ENCODE data around the gene CENATAC. TPM values are rescaled to one million over a fixed set of nuclear protein-coding genes. Genes with fewer than 3 reads are reported as not detected.
A peak's percentile ranks its signal among the peaks of the same experiment; 100 is the strongest.

Gene CENATAC
- total and polyA plus RNA-seq, 4 donors, result 6.0 to 33.6 (median 13.2) TPM

DNA sequence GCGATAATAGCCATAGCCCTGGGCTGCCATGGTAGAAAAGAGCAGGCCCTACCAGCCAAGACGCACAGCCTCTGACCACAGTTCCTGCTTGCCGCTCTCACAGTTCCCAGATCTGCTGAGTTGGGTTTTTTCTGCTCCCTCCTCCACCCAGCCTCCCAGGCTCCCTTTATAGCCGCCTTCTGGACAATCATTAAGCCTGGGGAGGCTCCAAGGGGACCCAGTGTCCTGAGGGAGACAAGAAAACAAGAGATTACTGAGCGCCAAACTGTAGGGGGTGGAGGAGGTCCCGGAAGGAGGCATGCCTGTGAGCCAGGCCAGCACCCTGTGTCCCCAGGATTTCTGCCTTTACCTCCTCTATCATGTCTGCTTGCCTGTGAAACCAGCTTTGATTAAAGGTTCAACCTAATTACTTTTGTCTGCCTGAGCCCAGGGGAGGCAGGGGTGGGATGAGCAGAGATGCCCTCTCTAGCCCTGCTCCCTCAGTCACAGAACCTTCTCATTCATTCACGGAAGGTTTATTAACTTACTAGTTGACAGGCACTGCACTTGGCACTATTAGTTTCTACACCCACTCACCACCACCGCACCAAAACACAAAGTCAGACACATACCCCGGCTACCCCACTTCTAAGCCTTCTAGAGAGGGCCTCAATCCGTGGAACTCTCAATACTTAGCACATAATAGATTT is 31.5 kb downstream of the CENATAC start (continued):
- TF ChIP-seq SP1 (IDR thresholded peaks at IDR 0.05) (peak; percentile 87), TAF1 (conservative IDR thresholded peaks at IDR 0.05) (peak; percentile 96), NR2F2 (IDR thresholded peaks at IDR 0.05) (peak; percentile 31), RXRA (IDR thresholded peaks at IDR 0.05) (peak; percentile 55 to 67)

DNA sequence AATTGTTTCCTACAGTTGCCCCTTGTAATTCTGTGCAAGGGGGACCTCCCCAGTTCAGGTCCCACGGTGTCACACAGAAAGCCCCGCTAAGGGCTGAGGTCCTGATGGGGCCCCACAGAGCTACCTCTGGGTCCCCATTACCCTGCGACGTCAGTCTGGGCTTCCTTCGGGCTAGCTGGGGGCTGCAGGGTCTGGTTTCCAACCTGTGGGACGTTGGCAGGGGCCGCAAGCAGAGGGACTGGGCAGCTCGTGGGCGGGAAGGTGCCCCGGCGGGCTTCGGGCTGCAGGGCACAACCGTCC is 32.0 kb downstream of the CENATAC start:
- peak overlapping the region; percentile 77 to 79 for H3K9ac ChIP-seq (ENCODE audit: low read depth in 1 of 2, low read length in 2 of 2)
- H3K27me3 ChIP-seq (ENCODE audit: control insufficient read depth in 4 of 4, insufficient read depth in 4 of 4, low read length in 3 of 4), result no peaks in the 10 kb centered on the region
- no peak for DNase-seq (ENCODE audit: low spot score)
- TF ChIP-seq, protein P1, sequence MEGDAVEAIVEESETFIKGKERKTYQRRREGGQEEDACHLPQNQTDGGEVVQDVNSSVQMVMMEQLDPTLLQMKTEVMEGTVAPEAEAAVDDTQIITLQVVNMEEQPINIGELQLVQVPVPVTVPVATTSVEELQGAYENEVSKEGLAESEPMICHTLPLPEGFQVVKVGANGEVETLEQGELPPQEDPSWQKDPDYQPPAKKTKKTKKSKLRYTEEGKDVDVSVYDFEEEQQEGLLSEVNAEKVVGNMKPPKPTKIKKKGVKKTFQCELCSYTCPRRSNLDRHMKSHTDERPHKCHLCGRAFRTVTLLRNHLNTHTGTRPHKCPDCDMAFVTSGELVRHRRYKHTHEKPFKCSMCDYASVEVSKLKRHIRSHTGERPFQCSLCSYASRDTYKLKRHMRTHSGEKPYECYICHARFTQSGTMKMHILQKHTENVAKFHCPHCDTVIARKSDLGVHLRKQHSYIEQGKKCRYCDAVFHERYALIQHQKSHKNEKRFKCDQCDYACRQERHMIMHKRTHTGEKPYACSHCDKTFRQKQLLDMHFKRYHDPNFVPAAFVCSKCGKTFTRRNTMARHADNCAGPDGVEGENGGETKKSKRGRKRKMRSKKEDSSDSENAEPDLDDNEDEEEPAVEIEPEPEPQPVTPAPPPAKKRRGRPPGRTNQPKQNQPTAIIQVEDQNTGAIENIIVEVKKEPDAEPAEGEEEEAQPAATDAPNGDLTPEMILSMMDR (IDR thresholded peaks at IDR 0.05; ENCODE audit: low read depth, low read length, missing input control), result no peak
- no peak for TF ChIP-seq TAF1 (conservative IDR thresholded peaks at IDR 0.05)
- no peak for TF ChIP-seq FOXA1 (IDR thresholded peaks at IDR 0.05)
- TF ChIP-seq YY1 (IDR thresholded peaks at IDR 0.05), result no peak
- TF ChIP-seq SP1 (IDR thresholded peaks at IDR 0.05), result no peak
- TF ChIP-seq HNF4G (IDR thresholded peaks at IDR 0.05), result no peak
- no peak for TF ChIP-seq RXRA (IDR thresholded peaks at IDR 0.05)
- H3K9me3 ChIP-seq (ENCODE audit: control insufficient read depth in 4 of 4, low read length in 3 of 4), result no peaks in the 10 kb centered on the region
- H3K27ac ChIP-seq (ENCODE audit: low read depth in 1 of 2, low read length in 2 of 2), result peak overlapping the region; percentile 92 to 97
- H3K36me3 ChIP-seq (ENCODE audit: control insufficient read depth in 4 of 4, insufficient read depth in 3 of 4, low read depth in 1 of 4, low read length in 3 of 4), result peaks cover 0 to 7% (median 3%) of the 10 kb centered on the region in 4 donors
- WGBS, result 2% methylated on average over 13 of the region's 13 CpGs
- peak overlapping the region; percentile 66 to 86 (median 71) for H3K4me3 ChIP-seq (ENCODE audit: low read depth in 1 of 3, low read length in 3 of 3)
- peaks cover 5 to 46% (median 30%) of the 10 kb centered on the region in 4 donors for H3K4me1 ChIP-seq (ENCODE audit: control insufficient read depth in 4 of 4, insufficient read depth in 4 of 4, low read length in 3 of 4)

DNA sequence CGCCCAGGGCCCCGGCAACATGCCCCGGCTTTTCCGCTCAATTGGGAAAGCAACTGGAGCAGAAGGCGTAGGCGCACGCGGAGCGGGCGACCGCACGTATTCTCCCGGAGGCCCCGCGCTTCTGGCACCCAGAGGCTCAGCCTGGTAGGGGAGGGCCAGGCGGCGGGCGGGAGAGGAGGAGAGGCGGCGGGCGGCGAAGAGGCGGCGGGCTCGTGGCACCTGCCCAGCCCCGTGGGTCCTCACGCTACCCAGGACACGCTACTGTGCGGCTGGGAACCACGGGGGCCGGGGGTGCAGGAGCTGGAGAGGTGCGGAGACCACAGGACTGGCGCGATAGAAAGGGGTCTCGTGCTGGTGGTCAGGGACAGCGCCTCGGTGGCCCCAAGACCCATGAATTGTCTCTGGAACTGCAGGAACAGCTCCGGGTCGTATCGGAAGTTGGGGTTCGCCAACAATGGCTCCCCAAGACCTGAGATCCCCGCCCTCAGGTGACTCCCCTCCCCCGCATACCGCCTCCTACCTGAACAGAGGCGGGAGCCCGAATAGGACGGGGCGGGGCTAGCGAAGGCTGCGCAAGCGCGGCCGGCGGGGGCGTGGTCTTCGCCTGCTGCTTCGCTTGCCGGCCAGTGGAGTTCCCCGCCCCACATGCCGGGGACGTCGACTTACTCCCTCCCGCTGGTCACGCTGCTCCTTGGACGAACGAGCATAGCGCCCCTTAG is 32.5 kb downstream of the CENATAC start, which contains the start of gene SLC37A4:
TSS of gene SLC37A4 (minus strand) at position 549 of the 719 bp plus-strand sequence.
- DNase-seq (ENCODE audit: low spot score), result peak; percentile 99
- under 1% methylated on average over 67 of the region's 67 CpGs for WGBS
- Histone ChIP-seq H3K36me3 (ENCODE audit: control insufficient read depth in 4 of 4, insufficient read depth in 3 of 4, low read depth in 1 of 4, low read length in 3 of 4) (peaks cover 0 to 4% (median 2%) of the 10 kb centered on the region in 4 donors), H3K27me3 (ENCODE audit: control insufficient read depth in 4 of 4, insufficient read depth in 4 of 4, low read length in 3 of 4) (no peaks in the 10 kb centered on the region), H3K27ac (ENCODE audit: low read depth in 1 of 2, low read length in 2 of 2) (peak within 1 kb of the TSS; percentile 92 to 97), H3K9me3 (ENCODE audit: control insufficient read depth in 4 of 4, low read length in 3 of 4) (no peaks in the 10 kb centered on the region), H3K4me1 (ENCODE audit: control insufficient read depth in 4 of 4, insufficient read depth in 4 of 4, low read length in 3 of 4) (peaks cover 5 to 41% (median 25%) of the 10 kb centered on the region in 4 donors), H3K9ac (ENCODE audit: low read depth in 1 of 2, low read length in 2 of 2) (peak within 1 kb of the TSS; percentile 77 to 79), H3K4me3 (ENCODE audit: low read depth in 1 of 3, low read length in 3 of 3) (peak within 1 kb of the TSS; percentile 71 to 86 (median 85))
- TF ChIP-seq, protein P2, sequence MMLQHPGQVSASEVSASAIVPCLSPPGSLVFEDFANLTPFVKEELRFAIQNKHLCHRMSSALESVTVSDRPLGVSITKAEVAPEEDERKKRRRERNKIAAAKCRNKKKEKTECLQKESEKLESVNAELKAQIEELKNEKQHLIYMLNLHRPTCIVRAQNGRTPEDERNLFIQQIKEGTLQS (IDR thresholded peaks at IDR 0.05), result no peak
- TF ChIP-seq NR2F2 (IDR thresholded peaks at IDR 0.05) (peak; percentile 26), FOXA1 (IDR thresholded peaks at IDR 0.05) (no peak), HNF4A (conservative IDR thresholded peaks at IDR 0.05) (peak; percentile 45 to 50), HNF4G (IDR thresholded peaks at IDR 0.05) (no peak), SP1 (IDR thresholded peaks at IDR 0.05) (peak; percentile 77), TAF1 (conservative IDR thresholded peaks at IDR 0.05) (no peak), YY1 (IDR thresholded peaks at IDR 0.05) (peak; percentile 63), FOXA2 (IDR thresholded peaks at IDR 0.05) (peak; percentile 29), EGR1 (IDR thresholded peaks at IDR 0.05; ENCODE audit: low read depth in 2 of 2) (peak; percentile 40 to 50), RXRA (IDR thresholded peaks at IDR 0.05) (peak; percentile 25 to 65), JUND (IDR thresholded peaks at IDR 0.05) (no peak), GABPA (IDR thresholded peaks at IDR 0.05 in 1 of 2, conservative IDR thresholded peaks at IDR 0.05 in 1 of 2) (peak in 1 of 2 donors; percentile 74), RAD21 (IDR thresholded peaks at IDR 0.05) (peak; percentile 87 to 91)
- TF ChIP-seq, protein P3, sequence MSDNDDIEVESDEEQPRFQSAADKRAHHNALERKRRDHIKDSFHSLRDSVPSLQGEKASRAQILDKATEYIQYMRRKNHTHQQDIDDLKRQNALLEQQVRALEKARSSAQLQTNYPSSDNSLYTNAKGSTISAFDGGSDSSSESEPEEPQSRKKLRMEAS (IDR thresholded peaks at IDR 0.05), result no peak
- TF ChIP-seq, protein P1 (IDR thresholded peaks at IDR 0.05; ENCODE audit: low read depth, low read length, missing input control), result no peak
- TF ChIP-seq, protein P4, sequence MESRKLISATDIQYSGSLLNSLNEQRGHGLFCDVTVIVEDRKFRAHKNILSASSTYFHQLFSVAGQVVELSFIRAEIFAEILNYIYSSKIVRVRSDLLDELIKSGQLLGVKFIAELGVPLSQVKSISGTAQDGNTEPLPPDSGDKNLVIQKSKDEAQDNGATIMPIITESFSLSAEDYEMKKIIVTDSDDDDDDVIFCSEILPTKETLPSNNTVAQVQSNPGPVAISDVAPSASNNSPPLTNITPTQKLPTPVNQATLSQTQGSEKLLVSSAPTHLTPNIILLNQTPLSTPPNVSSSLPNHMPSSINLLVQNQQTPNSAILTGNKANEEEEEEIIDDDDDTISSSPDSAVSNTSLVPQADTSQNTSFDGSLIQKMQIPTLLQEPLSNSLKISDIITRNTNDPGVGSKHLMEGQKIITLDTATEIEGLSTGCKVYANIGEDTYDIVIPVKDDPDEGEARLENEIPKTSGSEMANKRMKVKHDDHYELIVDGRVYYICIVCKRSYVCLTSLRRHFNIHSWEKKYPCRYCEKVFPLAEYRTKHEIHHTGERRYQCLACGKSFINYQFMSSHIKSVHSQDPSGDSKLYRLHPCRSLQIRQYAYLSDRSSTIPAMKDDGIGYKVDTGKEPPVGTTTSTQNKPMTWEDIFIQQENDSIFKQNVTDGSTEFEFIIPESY (IDR thresholded peaks at IDR 0.05), result no peak
- TF ChIP-seq, protein P5, sequence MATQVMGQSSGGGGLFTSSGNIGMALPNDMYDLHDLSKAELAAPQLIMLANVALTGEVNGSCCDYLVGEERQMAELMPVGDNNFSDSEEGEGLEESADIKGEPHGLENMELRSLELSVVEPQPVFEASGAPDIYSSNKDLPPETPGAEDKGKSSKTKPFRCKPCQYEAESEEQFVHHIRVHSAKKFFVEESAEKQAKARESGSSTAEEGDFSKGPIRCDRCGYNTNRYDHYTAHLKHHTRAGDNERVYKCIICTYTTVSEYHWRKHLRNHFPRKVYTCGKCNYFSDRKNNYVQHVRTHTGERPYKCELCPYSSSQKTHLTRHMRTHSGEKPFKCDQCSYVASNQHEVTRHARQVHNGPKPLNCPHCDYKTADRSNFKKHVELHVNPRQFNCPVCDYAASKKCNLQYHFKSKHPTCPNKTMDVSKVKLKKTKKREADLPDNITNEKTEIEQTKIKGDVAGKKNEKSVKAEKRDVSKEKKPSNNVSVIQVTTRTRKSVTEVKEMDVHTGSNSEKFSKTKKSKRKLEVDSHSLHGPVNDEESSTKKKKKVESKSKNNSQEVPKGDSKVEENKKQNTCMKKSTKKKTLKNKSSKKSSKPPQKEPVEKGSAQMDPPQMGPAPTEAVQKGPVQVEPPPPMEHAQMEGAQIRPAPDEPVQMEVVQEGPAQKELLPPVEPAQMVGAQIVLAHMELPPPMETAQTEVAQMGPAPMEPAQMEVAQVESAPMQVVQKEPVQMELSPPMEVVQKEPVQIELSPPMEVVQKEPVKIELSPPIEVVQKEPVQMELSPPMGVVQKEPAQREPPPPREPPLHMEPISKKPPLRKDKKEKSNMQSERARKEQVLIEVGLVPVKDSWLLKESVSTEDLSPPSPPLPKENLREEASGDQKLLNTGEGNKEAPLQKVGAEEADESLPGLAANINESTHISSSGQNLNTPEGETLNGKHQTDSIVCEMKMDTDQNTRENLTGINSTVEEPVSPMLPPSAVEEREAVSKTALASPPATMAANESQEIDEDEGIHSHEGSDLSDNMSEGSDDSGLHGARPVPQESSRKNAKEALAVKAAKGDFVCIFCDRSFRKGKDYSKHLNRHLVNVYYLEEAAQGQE (IDR thresholded peaks at IDR 0.05), result peak; percentile 30

Measured in liver (tissue), 9 donors.